NCI-H82 (cell line): Measurements from ENCODE around the gene SHD.
"Not testable (repeated sequence)": the region's sequence is repeated elsewhere in the genome, so short reads cannot be mapped to it uniquely, and the experiment has no call there.

Experiments used
- DNase-seq: peaks from one replicate; lab custom pipeline; 2025; lab: John Stamatoyannopoulos, UW

Gene SHD

DNA sequence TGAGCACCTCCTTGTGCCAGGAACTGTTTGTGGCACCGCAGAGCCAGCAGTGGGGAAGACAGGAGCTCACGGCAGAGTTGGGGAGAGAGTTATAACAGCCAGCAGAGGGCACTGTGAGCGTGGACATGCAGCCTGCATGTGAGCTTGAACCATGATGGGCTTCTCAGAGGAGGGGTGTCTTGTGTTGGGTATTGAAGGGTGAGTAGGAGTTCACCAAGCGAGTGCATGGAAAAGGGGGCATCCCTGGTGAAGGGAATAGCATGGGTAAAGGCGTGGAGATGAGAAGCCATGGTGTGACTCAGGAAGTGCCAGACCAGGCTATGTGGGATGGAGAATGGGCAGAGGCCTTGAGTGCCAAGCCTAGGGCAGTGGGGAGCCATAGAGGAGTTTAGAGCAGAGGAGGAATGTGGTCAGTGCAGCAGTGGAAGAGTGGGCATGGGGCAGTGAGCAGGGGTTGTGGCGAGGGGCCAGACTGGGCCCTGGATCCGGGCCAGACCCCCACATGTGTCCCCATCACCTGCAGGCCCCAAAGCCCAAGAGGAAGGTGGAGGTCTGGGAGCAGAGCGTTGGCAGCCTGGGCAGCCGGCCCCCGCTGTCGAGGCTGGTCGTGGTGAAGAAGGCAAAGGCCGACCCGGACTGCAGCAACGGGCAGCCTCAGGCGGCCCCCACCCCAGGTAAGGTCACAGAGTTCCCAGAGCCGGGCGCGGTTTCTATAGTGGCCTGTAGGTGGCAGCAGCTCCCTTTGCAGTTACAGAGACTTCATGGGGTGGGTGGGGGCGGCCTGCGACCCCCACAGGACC lies 11.8 kb upstream of the SHD start:
- DNase-seq, result peak; percentile 73

DNA sequence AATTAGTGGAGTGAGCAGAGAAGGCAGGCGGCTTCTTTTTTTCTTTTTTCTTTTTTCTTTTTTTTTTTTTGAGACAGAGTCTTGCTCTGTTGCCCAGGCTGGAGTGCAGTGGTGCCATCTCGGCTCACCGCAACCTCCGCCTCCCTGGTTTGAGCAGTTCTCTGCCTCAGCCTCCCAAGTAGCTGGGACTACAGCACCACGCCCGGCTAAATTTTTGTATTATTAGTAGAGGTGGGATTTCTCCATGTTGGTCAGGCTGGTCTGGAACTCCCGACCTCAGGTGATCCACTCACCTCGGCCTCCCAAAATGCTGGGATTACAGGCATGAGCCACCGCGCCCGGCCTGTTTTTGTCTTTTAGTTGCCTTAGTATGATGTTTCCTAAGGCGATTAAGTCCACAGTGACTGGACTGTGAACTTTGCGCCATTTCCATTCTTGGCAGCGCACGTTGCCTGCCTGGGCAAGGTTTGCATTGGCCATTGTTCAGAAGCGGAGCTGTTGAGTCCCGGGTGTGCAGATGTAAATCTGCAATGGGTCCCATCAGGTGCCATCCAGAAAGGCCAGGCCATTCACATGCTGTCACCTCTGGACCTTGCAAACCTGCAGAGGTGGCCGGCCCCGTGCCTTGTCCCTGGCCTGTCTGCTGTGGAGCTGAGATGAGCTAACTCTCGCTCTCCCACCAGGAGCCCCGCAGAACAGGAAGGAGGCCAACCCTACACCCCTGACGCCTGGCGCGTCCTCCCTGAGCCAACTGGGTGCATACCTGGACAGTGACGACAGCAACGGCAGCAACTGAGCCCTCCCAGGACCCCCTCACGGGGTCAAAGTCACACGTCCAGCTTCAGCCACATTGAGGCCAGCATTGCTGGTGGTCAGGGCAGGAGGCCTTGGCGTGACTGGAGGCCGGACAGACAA lies 10.9 kb upstream of the SHD start:
- DNase-seq, result no peak

DNA sequence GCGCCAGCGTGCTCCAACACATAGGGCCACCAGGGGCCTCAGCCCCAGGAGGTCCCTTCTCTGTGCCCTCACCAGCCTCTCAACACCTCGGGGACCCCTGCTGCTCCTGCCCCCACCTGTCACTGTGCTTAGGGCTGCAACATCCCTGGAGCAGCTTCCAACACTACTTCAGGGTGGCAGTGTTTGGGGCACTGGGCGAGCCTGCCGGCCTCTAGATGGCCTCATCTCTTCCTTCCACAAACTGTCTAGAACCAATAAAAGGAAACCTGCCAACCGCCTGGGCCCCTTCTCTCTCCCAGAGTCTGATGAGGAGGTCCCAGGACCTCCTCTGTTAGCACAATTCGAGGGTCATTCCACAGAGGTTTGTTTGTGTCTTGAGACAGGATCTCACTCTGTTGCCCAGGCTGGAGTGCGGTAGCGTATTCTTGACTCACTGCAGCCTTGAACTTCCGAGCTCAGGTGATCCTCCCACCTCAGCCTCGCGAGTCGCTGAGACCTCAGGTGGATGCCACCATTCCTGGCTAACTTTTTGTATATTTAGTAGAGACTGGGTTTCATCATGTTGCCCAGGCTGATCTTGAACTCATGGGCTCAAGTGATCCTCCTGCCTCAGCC lies 10.1 kb upstream of the SHD start:
- DNase-seq, result no peak

DNA sequence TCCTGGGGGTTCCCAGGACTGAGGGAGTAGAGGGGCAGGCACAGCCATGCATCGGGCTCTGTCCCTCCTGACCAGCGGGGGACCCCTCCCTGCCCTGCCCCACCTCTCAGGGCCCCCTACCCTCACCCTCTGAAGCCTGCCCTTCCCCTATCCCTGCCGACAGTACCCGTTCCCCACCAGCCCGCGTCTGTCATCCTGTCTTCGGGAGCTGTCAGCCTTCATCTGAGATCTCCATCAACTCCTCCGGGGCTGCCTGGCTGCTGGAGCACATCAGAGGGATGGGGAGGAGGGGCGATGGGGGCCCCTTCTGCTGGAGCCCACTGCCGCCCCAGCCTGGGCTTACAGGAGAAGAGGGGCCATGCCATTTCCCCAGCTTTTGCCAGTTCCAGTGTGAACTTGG lies 6.2 kb upstream of the SHD start:
- no peak for DNase-seq

DNA sequence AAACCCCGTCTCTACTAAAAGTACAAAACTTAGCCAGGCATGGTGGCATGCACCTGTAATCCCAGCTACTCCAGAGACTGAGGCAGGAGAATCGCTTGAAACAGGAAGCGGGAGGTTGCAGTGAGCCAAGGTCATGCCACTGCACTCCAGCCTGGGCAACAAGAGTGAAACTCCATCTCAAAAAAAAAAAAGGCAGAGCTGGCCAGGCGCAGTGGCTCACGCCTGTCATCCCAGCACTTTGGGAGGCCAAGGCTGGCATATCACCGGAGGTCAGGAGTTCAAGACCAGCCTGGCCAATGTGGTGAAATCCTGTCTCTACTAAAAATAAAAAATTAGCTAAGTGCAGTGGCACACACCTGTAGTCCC lies 4.8 kb upstream of the SHD start:
- DNase-seq, result not testable (repeated sequence)

DNA sequence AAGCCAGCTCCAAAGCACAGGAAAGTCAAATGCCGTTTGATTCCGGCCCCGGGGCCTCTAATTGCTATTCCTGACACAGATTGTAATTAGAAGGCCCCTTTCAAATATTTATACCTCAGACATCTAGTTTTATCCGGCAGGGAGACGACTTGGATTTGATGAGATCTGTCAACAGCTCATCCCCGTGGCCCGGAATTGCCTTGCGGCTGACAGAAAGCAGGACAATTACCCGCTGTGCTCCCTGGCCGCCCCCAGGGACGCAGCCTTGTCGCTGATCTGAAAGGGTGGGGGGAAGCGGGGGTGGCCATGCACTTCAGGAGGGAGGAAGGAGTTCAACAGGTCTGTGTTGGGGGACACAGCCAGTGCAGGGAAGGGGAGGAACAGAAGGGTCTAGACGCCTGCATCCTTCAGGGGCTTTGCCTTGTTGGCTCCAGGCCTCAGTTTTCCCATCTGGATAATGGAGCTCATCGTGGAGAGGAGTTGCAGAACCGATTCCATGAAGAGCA lies 1.8 kb upstream of the SHD start:
- no peak for DNase-seq

DNA sequence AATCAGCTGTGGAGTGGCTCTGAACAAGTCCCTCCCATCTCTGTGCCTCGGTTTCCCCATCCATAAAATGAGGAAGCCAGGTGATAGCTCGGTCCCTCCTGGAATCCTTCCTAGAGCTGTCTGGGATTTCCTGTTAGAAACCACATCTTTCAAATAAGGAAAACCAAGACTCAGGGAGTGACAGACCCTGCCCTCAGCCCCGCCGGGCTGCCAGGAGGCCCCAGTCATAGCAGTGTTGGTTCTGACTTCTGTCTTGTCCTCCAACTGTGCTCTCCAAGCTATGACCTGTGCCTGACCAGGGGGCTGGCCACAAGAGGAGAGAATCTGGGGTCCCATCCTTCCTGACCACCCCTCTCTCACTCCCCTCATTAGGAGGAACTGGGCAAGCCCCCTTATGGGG lies 1.1 kb upstream of the SHD start:
- no peak for DNase-seq

DNA sequence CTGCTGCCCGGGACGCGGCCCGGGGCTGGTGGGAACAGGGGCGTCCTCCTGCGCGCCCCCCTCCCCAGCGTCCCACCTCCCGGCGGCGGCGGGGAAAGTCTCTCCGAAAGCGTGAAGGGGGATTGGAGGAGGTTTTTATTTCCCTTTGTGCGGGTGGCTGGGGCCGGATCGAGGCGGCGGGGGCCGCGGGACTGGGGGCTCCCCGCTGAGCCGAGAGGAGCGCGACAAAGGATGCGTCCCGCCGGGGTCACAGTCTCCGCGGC lies 132 bp downstream of the SHD start:
- no peak for DNase-seq

DNA sequence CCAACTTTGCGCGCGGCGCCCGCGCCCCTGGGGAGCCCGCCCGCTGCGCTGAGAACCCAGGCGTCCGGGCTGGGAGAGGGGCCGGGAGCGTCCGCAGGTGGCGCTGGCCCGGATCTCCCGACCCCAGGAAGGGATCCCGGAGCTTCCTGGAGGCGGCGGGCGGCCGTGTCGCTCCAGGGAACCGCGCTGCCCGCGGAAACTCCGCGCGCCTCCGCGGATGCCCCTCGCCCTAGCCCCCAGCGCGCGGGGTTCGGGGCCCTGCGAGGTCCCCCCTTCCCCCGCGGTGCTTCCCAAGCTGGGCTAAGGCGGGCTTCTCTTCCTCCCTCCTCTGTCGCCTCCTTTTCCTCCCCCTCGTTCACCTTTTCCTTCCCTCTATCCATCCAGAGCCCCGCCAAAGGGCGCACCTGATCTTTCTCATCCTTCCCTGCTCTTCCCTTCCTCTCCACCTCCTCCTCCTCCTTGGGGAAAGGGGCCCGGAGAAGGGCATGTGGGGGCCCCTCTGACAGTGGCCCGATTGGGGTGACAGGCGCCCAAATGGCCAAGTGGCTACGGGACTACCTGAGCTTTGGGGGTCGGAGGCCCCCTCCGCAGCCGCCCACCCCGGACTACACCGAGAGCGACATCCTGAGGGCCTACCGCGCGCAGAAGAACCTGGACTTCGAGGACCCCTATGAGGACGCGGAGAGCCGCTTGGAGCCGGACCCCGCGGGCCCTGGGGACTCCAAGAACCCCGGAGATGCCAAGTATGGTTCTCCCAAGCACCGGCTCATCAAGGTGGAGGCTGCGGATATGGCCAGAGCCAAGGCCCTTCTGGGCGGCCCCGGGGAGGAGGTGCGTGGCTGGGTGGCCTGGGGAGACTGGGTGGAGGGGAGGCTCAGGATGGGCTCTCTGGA lies 710 bp downstream of the SHD start:
- DNase-seq, result no peak

DNA sequence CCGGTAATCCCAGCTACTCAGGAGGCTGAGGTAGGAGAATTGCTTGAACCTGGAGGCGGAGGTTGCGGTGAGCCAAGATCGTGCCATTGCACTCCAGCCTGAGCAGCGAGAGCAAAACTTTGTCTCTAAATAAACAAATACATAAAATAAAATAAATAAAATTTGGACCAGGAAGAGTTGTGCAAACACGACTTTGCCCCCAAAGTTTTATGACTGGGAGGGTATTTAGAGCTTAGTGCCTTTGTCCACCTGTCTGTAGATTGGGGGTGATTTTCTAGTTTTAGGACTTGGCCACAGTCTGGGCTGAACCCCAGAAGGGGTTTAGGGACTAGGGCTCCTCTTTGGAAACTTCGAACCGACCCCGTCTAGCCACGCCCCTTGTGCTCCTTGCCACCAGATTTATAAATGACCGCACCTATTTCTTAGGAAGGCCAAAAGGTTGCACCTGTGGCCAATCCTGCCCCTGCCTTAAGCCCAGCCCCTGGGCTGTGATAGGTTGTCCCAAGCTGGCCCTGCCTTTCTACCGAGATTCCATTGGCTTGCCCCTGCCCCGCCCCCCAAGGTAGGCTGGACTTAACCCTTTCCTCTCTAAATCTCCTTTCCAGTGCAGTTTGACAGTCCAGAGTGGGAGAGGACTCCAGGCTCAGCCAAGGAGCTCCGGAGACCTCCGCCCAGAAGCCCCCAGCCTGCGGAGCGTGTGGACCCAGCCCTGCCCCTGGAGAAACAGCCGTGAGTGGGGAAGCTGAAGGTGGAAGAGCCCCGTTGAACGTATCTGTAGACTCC lies 5.3 kb downstream of the SHD start:
- peak; percentile 85 for DNase-seq

DNA sequence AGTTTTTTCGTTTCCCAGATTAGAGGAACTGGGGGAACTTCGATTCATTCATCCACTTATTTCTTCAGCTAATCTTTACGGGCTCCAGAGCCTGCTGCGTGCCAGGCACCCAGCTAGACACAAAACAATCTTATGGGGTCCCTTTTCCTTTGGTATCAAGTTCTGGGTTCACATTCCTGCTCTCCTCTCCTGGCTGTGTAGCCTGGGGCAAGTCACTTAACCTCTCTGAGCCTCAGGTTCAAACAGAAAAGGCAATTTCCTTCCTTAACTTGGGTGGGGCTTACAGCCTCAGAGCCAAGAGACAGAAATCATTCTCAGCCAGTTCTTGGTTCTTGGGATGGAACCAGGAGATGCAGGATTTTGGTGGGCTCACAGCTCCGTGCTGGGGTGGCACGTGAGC lies 5.9 kb downstream of the SHD start:
- DNase-seq, result no peak

DNA sequence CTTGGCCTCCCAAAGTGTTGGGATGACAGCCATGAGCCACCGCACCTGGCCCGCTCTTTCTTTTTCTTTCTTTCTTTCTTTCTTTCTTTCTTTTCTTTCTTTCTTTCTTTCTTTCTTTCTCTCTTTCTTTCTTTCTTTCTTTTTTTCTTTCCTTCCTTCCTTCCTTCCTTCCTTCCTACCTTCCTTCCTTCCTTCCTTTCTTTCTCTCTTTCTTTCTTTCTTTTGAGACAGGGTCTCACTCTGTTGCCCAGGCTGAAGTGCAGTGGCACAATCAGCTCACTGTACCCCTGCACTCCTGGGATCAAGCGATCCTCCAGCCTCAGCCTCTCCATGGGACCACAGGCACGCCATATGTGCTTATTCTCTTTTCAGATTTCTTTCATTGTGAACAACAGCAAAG lies 7.1 kb downstream of the SHD start:
- not testable (repeated sequence) for DNase-seq

DNA sequence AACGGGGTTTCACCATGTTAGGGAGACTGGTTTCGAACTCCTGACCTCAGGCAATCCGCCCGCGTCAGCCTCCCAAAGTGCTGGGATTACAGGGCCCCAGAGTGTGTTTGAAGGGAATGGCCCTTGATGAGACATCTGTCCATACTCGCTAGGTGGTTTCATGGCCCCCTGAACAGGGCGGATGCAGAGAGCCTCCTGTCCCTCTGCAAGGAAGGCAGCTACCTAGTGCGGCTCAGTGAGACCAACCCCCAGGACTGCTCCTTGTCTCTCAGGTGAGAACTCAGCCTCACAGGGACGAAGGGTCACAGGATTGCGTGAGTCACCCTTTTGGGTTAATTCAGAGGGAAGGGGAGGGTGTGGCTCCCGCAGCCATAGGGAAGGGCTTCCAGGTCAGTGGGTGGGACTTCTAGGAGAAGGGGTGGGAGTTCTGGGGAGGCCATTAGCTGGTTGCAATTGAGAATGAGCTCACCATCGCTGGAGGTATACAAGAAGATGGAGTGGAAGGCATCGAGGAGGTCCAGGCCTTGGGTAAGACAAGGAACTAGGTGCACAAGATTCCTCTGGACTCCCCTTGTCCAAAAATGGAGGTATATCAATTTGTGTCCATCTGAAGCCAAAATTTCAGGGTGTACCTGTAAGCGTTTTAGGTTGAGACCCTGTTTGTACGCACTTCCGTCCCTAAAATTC lies 9.2 kb downstream of the SHD start:
- no peak for DNase-seq

DNA sequence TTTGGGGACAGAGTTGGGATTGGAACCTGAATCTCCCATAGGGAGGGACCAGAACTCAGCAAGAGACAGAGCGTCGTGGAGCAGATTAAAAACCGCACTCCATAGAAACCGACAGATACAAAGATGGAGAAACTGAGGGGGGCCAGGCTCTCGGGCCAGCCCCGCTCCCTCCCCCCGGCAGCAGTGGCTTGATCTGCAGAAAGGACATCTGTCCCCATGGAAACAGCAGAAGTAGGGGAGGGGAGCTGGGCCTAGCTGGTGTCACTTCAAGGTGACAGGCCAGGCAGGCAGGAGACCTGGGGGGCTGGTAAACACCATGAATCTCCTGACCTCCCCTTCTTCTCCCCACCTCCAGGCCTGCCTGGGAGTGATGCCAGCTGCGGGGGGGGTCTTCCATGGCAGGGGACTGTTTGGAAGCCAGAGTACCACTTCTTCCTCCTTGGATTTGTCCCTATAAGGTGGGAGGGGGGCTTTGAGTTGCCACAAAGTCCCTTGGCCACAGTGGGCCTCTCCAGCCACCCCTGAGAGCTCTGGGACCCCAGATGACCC lies 12.2 kb downstream of the SHD start:
- peak; percentile 18 for DNase-seq

DNA sequence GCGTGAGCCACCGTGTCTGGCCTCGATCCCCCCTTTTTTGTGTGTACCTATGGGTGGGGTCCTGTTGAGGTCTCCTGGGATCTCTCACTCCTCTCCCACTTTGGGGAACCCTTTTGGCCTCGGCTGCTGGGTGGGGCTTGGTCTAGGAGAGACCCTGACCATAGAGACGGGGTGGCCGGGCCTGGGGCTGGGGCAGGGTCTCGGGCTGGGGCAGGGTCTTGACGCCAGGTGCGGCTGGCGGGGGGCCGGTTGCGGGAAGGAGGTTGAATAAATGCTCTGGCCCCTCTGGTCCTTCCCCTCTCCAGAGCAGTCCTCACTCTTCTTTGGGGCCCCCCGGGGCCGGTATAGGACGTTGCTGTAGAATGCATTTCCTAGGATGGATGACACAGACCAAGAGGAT lies 13.4 kb downstream of the SHD start:
- no peak for DNase-seq

DNA sequence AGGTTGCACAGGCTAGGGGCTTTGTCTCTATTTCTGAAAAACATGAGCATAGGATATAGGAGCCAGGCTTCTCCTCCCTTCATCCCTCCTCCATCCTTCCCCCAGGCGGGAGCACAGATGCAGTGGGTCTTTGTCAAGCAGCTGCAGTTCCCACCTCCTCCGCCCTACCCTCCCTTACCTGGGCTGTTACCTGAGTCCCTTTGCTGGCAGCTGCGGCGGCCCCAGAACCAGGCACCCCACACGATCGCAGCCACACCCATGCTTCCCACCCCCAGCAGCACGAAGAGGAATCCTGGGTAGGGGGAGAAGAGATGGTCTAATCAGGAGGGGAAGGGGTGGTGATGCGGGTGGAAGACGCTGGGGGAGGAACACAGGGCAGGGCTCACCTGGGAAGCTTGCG lies 15.3 kb downstream of the SHD start:
- no peak for DNase-seq

DNA sequence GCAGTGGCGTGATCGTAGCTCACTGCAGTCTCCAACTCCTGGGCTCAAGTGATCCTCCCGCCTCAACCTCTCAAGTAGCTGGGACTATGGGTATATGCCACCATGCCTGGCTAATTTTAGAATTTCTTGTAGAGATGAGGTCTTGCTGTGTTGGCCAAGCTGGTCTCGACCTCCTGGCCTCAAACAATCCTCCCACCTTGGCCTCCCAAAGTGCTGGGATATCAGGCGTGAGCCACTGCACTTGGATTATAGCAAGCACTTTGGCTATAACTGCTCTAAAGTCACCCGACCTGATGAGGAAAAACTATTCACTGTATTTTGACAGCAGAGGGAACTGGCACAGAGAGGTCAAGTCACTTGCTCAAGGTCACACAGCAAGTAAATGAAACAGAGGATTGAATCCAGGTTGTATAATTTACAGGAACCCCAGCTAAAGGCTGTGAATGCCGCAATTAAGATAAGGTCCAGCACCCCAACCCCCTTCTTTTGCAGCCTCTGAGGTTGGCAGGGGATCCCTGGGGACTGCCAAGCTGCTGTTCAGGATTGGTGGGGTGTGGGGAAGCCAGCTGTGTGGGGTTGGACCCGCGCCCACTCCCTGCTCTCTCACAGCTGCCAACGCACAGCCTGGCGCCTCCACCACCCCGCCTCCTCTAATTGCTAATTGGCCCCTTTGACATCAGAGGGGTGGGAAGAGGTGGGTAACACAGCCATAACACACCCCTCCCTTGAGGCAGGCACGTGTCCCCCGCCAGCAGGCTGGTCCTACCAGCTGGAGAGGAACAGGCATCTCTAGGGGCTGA lies 17.1 kb downstream of the SHD start:
- DNase-seq, result peak; percentile 92

DNA sequence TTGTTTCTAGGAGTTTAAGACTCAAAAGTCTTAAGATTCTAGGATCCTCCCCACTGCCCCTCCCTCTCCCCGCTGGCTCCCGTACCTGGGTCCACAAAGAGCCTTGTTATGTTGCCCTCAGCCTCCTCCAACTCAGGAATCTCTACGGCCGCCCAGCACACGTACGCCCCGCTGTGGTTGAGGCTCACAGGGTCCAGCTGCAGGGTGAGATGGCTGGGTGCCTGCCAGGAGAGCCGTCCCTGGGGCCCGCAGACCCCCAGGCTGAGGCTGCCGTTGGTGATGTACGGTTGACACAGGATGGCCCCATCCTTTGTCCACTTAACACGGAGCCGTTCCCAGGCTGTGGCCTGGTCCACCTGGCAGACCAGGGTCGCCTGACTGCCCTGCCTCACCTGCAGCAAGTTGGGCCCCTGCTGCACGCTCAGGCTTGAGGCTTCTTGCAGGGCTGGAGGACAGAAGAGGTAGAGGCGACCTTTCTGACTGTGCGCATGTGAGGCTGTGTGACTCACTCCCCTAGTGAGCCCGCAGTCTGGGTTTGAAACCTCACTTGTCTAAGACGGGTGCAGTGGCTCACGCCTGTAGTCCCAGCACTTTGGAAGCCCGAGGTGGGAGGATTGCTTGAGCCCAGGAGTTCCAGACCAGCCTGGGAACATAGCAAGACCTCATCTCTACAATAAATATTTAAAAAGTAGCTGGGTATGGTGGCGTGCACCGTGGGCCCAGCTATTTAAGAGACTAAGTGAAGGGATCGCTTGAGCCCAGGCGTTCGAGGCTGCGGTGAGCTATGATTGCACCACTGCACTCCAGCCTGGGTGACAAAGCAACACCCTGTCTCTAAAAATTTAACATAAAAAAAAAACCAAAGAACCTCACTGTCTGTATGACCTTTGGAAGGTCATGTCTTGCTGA lies 19.1 kb downstream of the SHD start:
- no peak for DNase-seq
